Right lobe of liver (tissue), 4 donors: ENCODE data around the gene NAGLU.

Experiments
- POLR2A ChIP-seq: fragments of 450-650 bp; IDR thresholded peaks from one replicate; pipeline ENCODE4 v1.6.1; 2017; ENCODE audit warnings: antibody characterized with exemption, mild to moderate bottlenecking
- TF ChIP-seq, protein P1 (sequence below), 4 donors: fragments of 200-600 bp in 3 of 4; fragments of 450-650 bp in 1 of 4; IDR thresholded peaks; one replicate each; pipeline versions ENCODE4 v1.5.1 to v1.8.0; 2016 to 2022; ENCODE audit warnings: antibody characterized with exemption in 4 of 4, mild to moderate bottlenecking in 2 of 4
- donor health status: DM: no; HTN: no; CAD: no.
- donor health status: DM: no; HTN: no; CAD: no.
- donor health status: DM: no; HTN: yes; CAD: no.

DNA sequence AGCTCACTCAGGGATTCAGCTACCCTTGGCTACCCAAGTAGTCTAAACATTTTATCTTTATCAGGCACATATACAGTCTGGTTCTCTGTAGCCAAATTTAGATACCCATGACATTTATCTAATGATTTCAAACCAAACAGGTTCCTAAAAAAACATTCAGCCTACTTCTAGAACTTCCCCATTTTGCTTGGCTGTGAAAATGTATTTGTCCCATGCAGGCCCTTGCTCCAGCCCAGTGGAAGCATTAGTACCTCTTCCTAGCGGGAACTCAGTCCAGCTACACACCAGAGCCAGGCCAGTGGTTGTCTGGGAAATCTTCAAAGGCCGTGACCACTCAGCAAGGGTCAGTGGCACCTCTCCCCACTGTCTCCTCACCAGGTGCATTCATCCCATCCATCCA is 26.2 kb upstream of the NAGLU start:
- TF ChIP-seq, protein P1, sequence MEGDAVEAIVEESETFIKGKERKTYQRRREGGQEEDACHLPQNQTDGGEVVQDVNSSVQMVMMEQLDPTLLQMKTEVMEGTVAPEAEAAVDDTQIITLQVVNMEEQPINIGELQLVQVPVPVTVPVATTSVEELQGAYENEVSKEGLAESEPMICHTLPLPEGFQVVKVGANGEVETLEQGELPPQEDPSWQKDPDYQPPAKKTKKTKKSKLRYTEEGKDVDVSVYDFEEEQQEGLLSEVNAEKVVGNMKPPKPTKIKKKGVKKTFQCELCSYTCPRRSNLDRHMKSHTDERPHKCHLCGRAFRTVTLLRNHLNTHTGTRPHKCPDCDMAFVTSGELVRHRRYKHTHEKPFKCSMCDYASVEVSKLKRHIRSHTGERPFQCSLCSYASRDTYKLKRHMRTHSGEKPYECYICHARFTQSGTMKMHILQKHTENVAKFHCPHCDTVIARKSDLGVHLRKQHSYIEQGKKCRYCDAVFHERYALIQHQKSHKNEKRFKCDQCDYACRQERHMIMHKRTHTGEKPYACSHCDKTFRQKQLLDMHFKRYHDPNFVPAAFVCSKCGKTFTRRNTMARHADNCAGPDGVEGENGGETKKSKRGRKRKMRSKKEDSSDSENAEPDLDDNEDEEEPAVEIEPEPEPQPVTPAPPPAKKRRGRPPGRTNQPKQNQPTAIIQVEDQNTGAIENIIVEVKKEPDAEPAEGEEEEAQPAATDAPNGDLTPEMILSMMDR (IDR thresholded peaks at IDR 0.05) = no peak
- no peak for TF ChIP-seq POLR2A
